AG09319 (cell line): ENCODE results near the gene CACNG8.

Experiments
- DNase-seq: peaks from one replicate; pipeline ENCODE4 v3.0.0-alpha.2; 2010; ENCODE audit warnings: low read depth; ENCODE audit errors: extremely low read depth
- TF ChIP-seq, protein P1 (sequence below): IDR thresholded peaks from 2 replicates; pipeline ENCODE4 v1.5.1; 2011; ENCODE audit warnings: low read depth, mild to moderate bottlenecking, inconsistent platforms, low read length, moderate library complexity

Gene CACNG8

DNA sequence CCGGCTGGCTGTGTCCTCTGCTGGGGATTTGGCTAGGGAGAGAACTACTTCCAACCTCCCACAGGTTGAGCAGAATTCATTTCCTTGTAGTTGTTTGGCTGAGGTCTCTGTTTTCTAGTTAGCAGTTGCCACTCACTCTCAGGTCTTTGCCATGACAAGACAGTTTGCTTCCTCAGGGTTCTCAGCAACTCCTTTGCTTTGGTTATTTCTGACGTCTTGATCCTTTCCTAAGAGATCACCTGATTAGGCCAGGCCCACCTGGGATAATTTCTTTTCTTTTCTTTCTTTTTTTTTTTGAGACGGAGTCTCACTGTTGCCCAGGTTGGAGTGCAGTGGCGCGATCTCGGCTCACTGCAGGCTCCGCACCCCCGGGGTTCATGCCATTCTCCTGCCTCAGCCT is 9.4 kb upstream of the CACNG8 start:
- TF ChIP-seq, protein P1, sequence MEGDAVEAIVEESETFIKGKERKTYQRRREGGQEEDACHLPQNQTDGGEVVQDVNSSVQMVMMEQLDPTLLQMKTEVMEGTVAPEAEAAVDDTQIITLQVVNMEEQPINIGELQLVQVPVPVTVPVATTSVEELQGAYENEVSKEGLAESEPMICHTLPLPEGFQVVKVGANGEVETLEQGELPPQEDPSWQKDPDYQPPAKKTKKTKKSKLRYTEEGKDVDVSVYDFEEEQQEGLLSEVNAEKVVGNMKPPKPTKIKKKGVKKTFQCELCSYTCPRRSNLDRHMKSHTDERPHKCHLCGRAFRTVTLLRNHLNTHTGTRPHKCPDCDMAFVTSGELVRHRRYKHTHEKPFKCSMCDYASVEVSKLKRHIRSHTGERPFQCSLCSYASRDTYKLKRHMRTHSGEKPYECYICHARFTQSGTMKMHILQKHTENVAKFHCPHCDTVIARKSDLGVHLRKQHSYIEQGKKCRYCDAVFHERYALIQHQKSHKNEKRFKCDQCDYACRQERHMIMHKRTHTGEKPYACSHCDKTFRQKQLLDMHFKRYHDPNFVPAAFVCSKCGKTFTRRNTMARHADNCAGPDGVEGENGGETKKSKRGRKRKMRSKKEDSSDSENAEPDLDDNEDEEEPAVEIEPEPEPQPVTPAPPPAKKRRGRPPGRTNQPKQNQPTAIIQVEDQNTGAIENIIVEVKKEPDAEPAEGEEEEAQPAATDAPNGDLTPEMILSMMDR, result no peak
- no peak for DNase-seq

DNA sequence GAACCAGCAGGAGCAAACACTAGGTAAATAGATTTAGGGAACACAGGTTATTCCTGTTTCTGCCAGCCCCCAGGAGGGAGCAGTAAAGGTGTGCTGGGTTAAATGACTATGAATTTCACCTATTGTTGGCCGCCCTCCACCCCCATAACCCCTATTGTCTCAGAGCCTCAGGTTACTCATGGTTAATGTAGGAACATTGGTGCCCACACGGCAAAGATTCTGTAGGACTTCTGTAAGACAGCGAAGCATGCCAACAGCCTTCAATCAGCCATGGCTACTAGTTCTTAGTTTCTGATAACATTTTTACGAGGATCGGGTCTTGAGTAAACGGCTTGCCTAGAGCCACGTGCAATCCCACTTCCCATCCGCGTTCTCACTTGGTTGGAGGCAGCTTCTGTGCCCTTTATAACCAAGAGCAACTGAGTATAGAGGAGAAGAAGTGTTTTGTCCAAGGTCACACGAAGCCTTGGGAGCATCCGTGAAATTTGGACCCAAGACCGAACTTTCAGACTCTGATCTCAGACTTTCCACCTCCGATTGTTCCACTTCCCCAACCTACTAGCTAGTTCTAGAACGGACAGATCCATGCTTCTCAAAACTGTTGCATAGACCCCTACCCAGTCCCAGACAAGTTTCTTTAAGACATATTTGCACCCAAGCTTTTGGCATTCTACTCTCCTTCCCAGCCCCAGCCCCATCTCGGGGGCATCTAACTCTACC is 5.1 kb upstream of the CACNG8 start:
- no peak for DNase-seq
- TF ChIP-seq, protein P1, result no peak

DNA sequence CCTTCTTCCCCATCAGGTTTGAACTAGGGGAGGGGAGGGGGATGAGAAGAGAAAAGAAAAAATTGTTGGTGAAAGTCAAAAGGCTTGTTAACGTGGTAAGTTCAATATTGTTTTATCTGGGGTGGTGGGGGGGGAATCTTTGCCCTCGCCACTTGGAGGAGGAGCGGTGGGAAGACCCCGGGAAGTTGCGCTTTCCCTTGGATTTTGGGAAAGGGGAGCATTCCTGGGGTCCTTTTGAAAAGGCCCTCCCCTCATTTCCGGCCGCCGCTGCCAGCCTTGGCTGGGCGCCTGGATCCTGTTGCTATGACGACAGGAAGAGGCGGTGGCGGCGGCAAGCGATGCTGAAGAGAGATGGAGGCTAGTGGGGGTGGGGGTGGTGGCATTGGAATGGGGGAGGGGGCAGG is 4.6 kb upstream of the CACNG8 start:
- TF ChIP-seq, protein P1, result no peak
- no peak for DNase-seq

DNA sequence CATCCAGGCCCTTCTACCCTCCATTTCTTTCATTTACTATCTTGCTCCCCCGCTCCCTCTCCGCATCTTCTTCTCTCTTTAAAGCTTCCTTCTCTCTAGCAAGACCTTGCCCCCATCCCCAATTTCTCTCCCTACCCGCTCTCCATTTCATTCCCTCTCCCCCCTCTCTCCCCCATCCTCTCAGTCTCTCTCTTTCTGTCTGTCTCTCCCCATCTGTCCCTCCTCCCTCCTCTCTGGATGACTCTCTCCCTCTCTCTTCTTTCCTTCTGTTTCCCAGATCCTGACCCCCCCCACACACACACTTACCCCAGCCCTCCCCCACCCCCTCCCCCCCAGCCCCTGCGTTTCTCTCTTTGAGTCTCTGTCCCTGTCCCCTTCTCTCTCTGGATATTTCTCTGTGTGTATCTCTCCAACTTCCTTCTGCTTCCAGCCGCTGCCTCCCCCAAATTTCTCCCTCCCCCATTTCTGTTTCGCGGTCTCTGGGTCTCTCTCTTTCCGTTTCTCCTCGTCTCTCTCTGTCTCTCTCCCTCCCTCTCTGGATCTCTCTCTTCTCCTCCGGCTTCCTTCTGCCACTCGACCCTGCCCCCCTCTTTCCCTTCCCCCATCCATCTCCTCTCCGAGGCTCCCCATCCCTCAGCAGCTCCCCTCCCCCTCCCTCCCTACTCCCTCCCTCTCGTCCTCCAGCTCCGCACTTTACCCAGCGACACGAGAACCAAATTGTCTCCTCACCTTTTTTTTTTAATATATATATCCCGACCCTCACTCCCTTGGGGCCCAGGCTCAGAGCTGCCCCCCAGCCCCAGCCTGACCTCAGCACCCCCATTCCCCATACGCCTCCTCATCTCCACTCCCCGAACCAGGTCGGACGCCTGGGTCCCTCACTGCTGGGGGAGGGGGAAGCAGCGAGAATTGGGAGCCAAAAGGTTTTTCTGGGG is 3.6 kb upstream of the CACNG8 start:
- no peak for DNase-seq

DNA sequence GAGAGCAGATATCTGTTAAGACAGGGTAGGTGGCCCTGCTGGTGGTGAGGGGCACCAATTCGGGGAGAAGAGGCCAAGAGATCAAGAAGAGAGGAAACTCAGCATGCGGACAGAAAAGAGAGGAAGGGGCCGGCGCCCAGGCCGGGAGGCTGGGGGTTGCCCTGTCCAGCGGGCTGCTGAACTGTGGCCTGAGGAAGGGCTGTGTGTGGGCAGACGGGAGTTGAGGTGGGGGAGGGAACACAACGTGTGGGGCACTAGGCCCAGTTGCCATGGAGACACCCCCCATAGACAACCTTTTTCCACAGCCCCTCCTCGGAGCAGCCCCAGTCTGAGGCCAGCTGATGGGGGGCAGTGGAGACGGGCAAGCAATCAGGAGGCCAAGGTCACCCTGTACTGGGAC is 2.5 kb upstream of the CACNG8 start:
- TF ChIP-seq, protein P1, result no peak
- DNase-seq, result no peak

More for the DNA sequence above, 3.6 kb upstream of the CACNG8 start:
- TF ChIP-seq, protein P1, result no peak

DNA sequence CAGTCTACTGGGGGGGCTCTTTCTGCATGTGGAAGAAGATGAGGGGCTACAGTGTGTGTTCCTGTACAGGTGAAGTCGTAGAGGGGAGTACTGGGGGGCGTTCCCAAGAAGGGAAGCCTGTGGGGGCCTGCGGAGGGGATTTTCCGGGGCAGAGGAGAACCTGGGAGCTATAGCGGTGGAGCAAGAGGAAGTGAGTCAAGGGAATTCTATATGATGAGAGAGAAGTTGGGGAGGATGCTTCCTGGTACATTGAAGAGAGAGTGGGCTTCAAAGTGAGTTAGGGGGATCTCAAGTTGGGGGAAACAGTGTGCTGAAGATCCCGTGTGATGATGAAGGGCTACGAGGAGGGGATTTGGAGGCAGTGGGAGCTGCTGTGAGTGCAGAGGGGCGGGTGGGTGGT is 1.9 kb upstream of the CACNG8 start:
- TF ChIP-seq, protein P1, result no peak
- no peak for DNase-seq
